ENCODE results near the gene TPM1. TPM values are rescaled to one million over a fixed set of nuclear protein-coding genes. Genes with fewer than 3 reads are reported as not detected.
A peak's percentile ranks its signal among the peaks of the same experiment; 100 is the strongest.

The TPM1 gene
- total RNA-seq, 4 donors from 2014 or later = 656 to 1,383 (median 909) TPM

GRCh38 chr15:63086271-63086670, 43.7 kb downstream of the TPM1 start:
- no peak for TF ChIP-seq CTCF (IDR thresholded peaks at IDR 0.05 in 4 of 5, conservative IDR thresholded peaks at IDR 0.05 in 1 of 5)
- no peak for TF ChIP-seq POLR2A (IDR thresholded peaks at IDR 0.05)
- H3K27ac ChIP-seq = no peak overlapping the region
- H3K4me1 ChIP-seq = peaks cover 0 to 4% of the 10 kb centered on the region in 2 donors
- H3K4me3 ChIP-seq = no peak overlapping the region
- no peaks in the 10 kb centered on the region for H3K27me3 ChIP-seq
- no peaks in the 10 kb centered on the region for H3K36me3 ChIP-seq
- intact Hi-C loops (cut with DNase I; ENCODE audit: low total_unique reads) = no loop called here
- no peak for DNase-seq
- H3K9me3 ChIP-seq = no peaks in the 10 kb centered on the region
- no peak for ATAC-seq
- in situ Hi-C loops (cut with MboI; ENCODE audit: low sequenced_read_pairs in 4 of 4) = loop anchor here in 1 of 4 donors (5.0 kb wide), 1 partner anchor 34 kb away; no protein-coding TSS in a partner anchor

GRCh38 chr15:63086947-63087346, 44.4 kb downstream of the TPM1 start:
- TF ChIP-seq CTCF (IDR thresholded peaks at IDR 0.05 in 4 of 5, conservative IDR thresholded peaks at IDR 0.05 in 1 of 5) = no peak
- TF ChIP-seq POLR2A (IDR thresholded peaks at IDR 0.05) = no peak
- Histone ChIP-seq H3K36me3 (no peaks in the 10 kb centered on the region), H3K27me3 (no peaks in the 10 kb centered on the region), H3K4me3 (no peak overlapping the region), H3K9me3 (no peaks in the 10 kb centered on the region), H3K27ac (no peak overlapping the region), H3K4me1 (peaks cover 0 to 4% of the 10 kb centered on the region in 2 donors)
- intact Hi-C loops (cut with DNase I; ENCODE audit: low total_unique reads) (no loop called here), in situ Hi-C loops (cut with MboI; ENCODE audit: low sequenced_read_pairs in 4 of 4) (loop anchor here in 1 of 4 donors (5.0 kb wide), 1 partner anchor 35 kb away; no protein-coding TSS in a partner anchor)
- ATAC-seq (no peak), DNase-seq (no peak)

GRCh38 chr15:63088533-63089245, 46.1 kb downstream of the TPM1 start:
- Histone ChIP-seq H3K27me3 (no peaks in the 10 kb centered on the region), H3K4me1 (peaks cover 0 to 4% of the 10 kb centered on the region in 2 donors), H3K9me3 (no peaks in the 10 kb centered on the region), H3K4me3 (no peak overlapping the region), H3K36me3 (no peaks in the 10 kb centered on the region), H3K27ac (peak overlapping the region; percentile 14 to 41 (median 26))
- in situ Hi-C loops (cut with MboI; ENCODE audit: low sequenced_read_pairs in 4 of 4) (loop anchor here in 1 of 4 donors (5.0 kb wide), 1 partner anchor 36 kb away; no protein-coding TSS in a partner anchor), intact Hi-C loops (cut with DNase I; ENCODE audit: low total_unique reads) (no loop called here)
- TF ChIP-seq CTCF (IDR thresholded peaks at IDR 0.05 in 4 of 5, conservative IDR thresholded peaks at IDR 0.05 in 1 of 5) = no peak
- no peak for TF ChIP-seq POLR2A (IDR thresholded peaks at IDR 0.05)
- no peak for ATAC-seq
- no peak for DNase-seq

GRCh38 chr15:63089260-63090043, 46.9 kb downstream of the TPM1 start:
- H3K27me3 ChIP-seq = no peaks in the 10 kb centered on the region
- peaks cover 0 to 4% of the 10 kb centered on the region in 2 donors for H3K4me1 ChIP-seq
- in situ Hi-C loops (cut with MboI; ENCODE audit: low sequenced_read_pairs in 4 of 4) (loop anchor here (5.0 to 10.0 kb wide), 5 partner anchors 32 to 305 kb away; no protein-coding TSS in a partner anchor), intact Hi-C loops (cut with DNase I; ENCODE audit: low total_unique reads) (no loop called here)
- H3K4me3 ChIP-seq = no peak overlapping the region
- TF ChIP-seq CTCF (IDR thresholded peaks at IDR 0.05 in 4 of 5, conservative IDR thresholded peaks at IDR 0.05 in 1 of 5) (no peak), POLR2A (IDR thresholded peaks at IDR 0.05) (no peak)
- H3K9me3 ChIP-seq = no peaks in the 10 kb centered on the region
- no peaks in the 10 kb centered on the region for H3K36me3 ChIP-seq
- H3K27ac ChIP-seq = peak overlapping the region; percentile 14 to 41 (median 26)
- ATAC-seq = peak in 1 of 2 donors; percentile 47
- peak in 1 of 2 donors; percentile 18 for DNase-seq

All from gastrocnemius medialis (tissue), 4 donors.